Activated naive CD8-positive, alpha-beta T cell (primary cell): ENCODE results near the gene AVPR2.
A peak's percentile ranks its signal among the peaks of the same experiment; 100 is the strongest.

Experiments
- H3K27ac Mint-ChIP-seq: one replicate; pipeline ENCODE4 v1.8.0; 2021; ENCODE audit warnings: mixed read lengths
- H3K27me3 Mint-ChIP-seq: one replicate; pipeline ENCODE4 v1.8.0; 2021; ENCODE audit warnings: mixed read lengths
- H3K36me3 Mint-ChIP-seq: one replicate; pipeline ENCODE4 v1.8.0; 2021; ENCODE audit warnings: mixed read lengths
- H3K4me1 Mint-ChIP-seq: one replicate; pipeline ENCODE4 v1.8.0; 2021; ENCODE audit warnings: low read depth, mixed read lengths
- H3K4me3 Mint-ChIP-seq: one replicate; pipeline ENCODE4 v1.8.0; 2021; ENCODE audit warnings: mild to moderate bottlenecking, mixed read lengths
- H3K9me3 Mint-ChIP-seq: one replicate; pipeline ENCODE4 v1.8.0; 2021; ENCODE audit warnings: low read depth, mixed read lengths

The AVPR2 gene

GRCh38 chrX:153903991-153904957 is at the start of gene AVPR2:
TSS of gene AVPR2 (plus strand) at chrX:153904673. CDS start at chrX:153905146, 473 bp downstream.
- no peaks in the 10 kb centered on the region for H3K36me3 Mint-ChIP-seq
- no peaks in the 10 kb centered on the region for H3K9me3 Mint-ChIP-seq
- H3K27me3 Mint-ChIP-seq: no peaks in the 10 kb centered on the region
- H3K4me1 Mint-ChIP-seq: peaks cover 35% of the 10 kb centered on the region
- H3K4me3 Mint-ChIP-seq: peak within 1 kb of the TSS; percentile 61
- no peak within 1 kb of the TSS for H3K27ac Mint-ChIP-seq

GRCh38 chrX:153854702-153855101 is 49.8 kb upstream of the AVPR2 start:
- peaks cover 10% of the 10 kb centered on the region for H3K4me1 Mint-ChIP-seq
- no peaks in the 10 kb centered on the region for H3K9me3 Mint-ChIP-seq
- H3K36me3 Mint-ChIP-seq: no peaks in the 10 kb centered on the region
- H3K27ac Mint-ChIP-seq: no peak overlapping the region
- H3K27me3 Mint-ChIP-seq: peaks cover 2% of the 10 kb centered on the region
- H3K4me3 Mint-ChIP-seq: no peak overlapping the region

GRCh38 chrX:153857348-153857903 is 47.0 kb upstream of the AVPR2 start:
- Mint-ChIP-seq H3K36me3 (no peaks in the 10 kb centered on the region), H3K27me3 (peaks cover 2% of the 10 kb centered on the region), H3K27ac (no peak overlapping the region), H3K4me1 (peaks cover 10% of the 10 kb centered on the region), H3K4me3 (no peak overlapping the region), H3K9me3 (no peaks in the 10 kb centered on the region)

GRCh38 chrX:153861151-153861550 is 43.3 kb upstream of the AVPR2 start:
- no peaks in the 10 kb centered on the region for H3K27me3 Mint-ChIP-seq
- H3K4me3 Mint-ChIP-seq: no peak overlapping the region
- H3K4me1 Mint-ChIP-seq: peaks cover 10% of the 10 kb centered on the region
- H3K27ac Mint-ChIP-seq: no peak overlapping the region
- no peaks in the 10 kb centered on the region for H3K9me3 Mint-ChIP-seq
- H3K36me3 Mint-ChIP-seq: no peaks in the 10 kb centered on the region

- Mint-ChIP-seq H3K27ac (no peak overlapping the region), H3K4me3 (no peak overlapping the region)
These were observed 42.7 kb upstream of the AVPR2 start for GRCh38 chrX:153861733-153862310.

GRCh38 chrX:153862369-153863250 is 41.9 kb upstream of the AVPR2 start:
- H3K27ac Mint-ChIP-seq: no peak overlapping the region
- no peaks in the 10 kb centered on the region for H3K27me3 Mint-ChIP-seq
- H3K4me1 Mint-ChIP-seq: no peaks in the 10 kb centered on the region
- H3K9me3 Mint-ChIP-seq: no peaks in the 10 kb centered on the region
- no peak overlapping the region for H3K4me3 Mint-ChIP-seq
- H3K36me3 Mint-ChIP-seq: no peaks in the 10 kb centered on the region

More at GRCh38 chrX:153861733-153862310, 42.7 kb upstream of the AVPR2 start:
- Mint-ChIP-seq H3K9me3 (no peaks in the 10 kb centered on the region), H3K36me3 (no peaks in the 10 kb centered on the region), H3K4me1 (peaks cover 6% of the 10 kb centered on the region), H3K27me3 (no peaks in the 10 kb centered on the region)

GRCh38 chrX:153863251-153863991 is 41.1 kb upstream of the AVPR2 start:
- Mint-ChIP-seq H3K4me3 (no peak overlapping the region), H3K27ac (no peak overlapping the region), H3K36me3 (no peaks in the 10 kb centered on the region), H3K9me3 (no peaks in the 10 kb centered on the region), H3K4me1 (no peaks in the 10 kb centered on the region), H3K27me3 (no peaks in the 10 kb centered on the region)

GRCh38 chrX:153864101-153864500 is 40.4 kb upstream of the AVPR2 start:
- Mint-ChIP-seq H3K4me3 (no peak overlapping the region), H3K27me3 (no peaks in the 10 kb centered on the region), H3K36me3 (no peaks in the 10 kb centered on the region), H3K27ac (no peak overlapping the region), H3K9me3 (no peaks in the 10 kb centered on the region), H3K4me1 (no peaks in the 10 kb centered on the region)

- Mint-ChIP-seq H3K27me3 (no peaks in the 10 kb centered on the region), H3K27ac (no peak overlapping the region), H3K4me1 (no peaks in the 10 kb centered on the region), H3K9me3 (no peaks in the 10 kb centered on the region), H3K4me3 (no peak overlapping the region), H3K36me3 (no peaks in the 10 kb centered on the region)
These were observed 39.7 kb upstream of the AVPR2 start for GRCh38 chrX:153864561-153865320.

GRCh38 chrX:153865321-153865580 is 39.2 kb upstream of the AVPR2 start:
- no peaks in the 10 kb centered on the region for H3K27me3 Mint-ChIP-seq
- H3K27ac Mint-ChIP-seq: no peak overlapping the region
- no peaks in the 10 kb centered on the region for H3K9me3 Mint-ChIP-seq
- no peaks in the 10 kb centered on the region for H3K36me3 Mint-ChIP-seq
- no peak overlapping the region for H3K4me3 Mint-ChIP-seq
- H3K4me1 Mint-ChIP-seq: no peaks in the 10 kb centered on the region

GRCh38 chrX:153865685-153866084 is 38.8 kb upstream of the AVPR2 start:
- no peaks in the 10 kb centered on the region for H3K4me1 Mint-ChIP-seq
- no peaks in the 10 kb centered on the region for H3K27me3 Mint-ChIP-seq
- H3K9me3 Mint-ChIP-seq: no peaks in the 10 kb centered on the region
- no peak overlapping the region for H3K4me3 Mint-ChIP-seq
- no peaks in the 10 kb centered on the region for H3K36me3 Mint-ChIP-seq
- H3K27ac Mint-ChIP-seq: no peak overlapping the region

- H3K27me3 Mint-ChIP-seq: no peaks in the 10 kb centered on the region
- no peaks in the 10 kb centered on the region for H3K36me3 Mint-ChIP-seq
- H3K4me1 Mint-ChIP-seq: no peaks in the 10 kb centered on the region
- no peaks in the 10 kb centered on the region for H3K9me3 Mint-ChIP-seq
- H3K27ac Mint-ChIP-seq: no peak overlapping the region
- H3K4me3 Mint-ChIP-seq: no peak overlapping the region
These were observed 38.0 kb upstream of the AVPR2 start for GRCh38 chrX:153866302-153867019.

- Mint-ChIP-seq H3K27me3 (no peaks in the 10 kb centered on the region), H3K4me1 (no peaks in the 10 kb centered on the region), H3K36me3 (no peaks in the 10 kb centered on the region), H3K27ac (no peak overlapping the region), H3K9me3 (no peaks in the 10 kb centered on the region), H3K4me3 (no peak overlapping the region)
These were observed 37.3 kb upstream of the AVPR2 start for GRCh38 chrX:153867139-153867538.
